ENCODE measurements around the gene LMX1A. TPM values are rescaled to one million over a fixed set of nuclear protein-coding genes. Genes with fewer than 3 reads are reported as not detected.

The LMX1A gene
- total and polyA plus RNA-seq, 2 donors (not counting 1 experiment from before 2014, with no cell fraction given): not detected

GRCh38 chr1:165224504-165224903 lies 132.0 kb downstream of the LMX1A start:
- WGBS (ENCODE audit: insufficient coverage): no CpG with 5 or more reads among the region's 2 CpGs
- intact Hi-C loops (cut with micrococcal nuclease): no loop called here

GRCh38 chr1:165222580-165222979 lies 133.9 kb downstream of the LMX1A start:
- no peaks in the 10 kb centered on the region for H4K20me1 ChIP-seq (ENCODE audit: control insufficient read depth, insufficient read depth, low read length, poor library complexity, severe bottlenecking)
- POLR2A ChIA-PET: no interaction called here
- CTCF ChIA-PET: no interaction called here
- peaks cover 0 to 3% (median 0%) of the 10 kb centered on the region in 3 donors for H3K9me3 ChIP-seq (ENCODE audit: control extremely low read depth in 1 of 3, control insufficient read depth in 2 of 3, insufficient read depth in 1 of 3, low read length in 2 of 3)
- H3K4me2 ChIP-seq (replicated peaks; ENCODE audit: low read depth, low read length, poor library complexity, severe bottlenecking): no peak overlapping the region
- ATAC-seq (ENCODE audit: low read depth): no peak
- no peak overlapping the region for H2AFZ ChIP-seq (ENCODE audit: insufficient read depth, low read depth, low read length, poor library complexity, severe bottlenecking)
- no peak overlapping the region for H3K4me3 Mint-ChIP-seq
- H3K79me2 ChIP-seq (ENCODE audit: control insufficient read depth, insufficient read depth, low read length): no peaks in the 10 kb centered on the region
- H3K27ac ChIP-seq (ENCODE audit: low read length in 2 of 2): no peak overlapping the region
- no peaks in the 10 kb centered on the region for H3K4me1 ChIP-seq (ENCODE audit: control insufficient read depth in 2 of 2, insufficient read depth in 2 of 2, low read length in 2 of 2)
- H3K27ac Mint-ChIP-seq: no peak overlapping the region
- H3K9me3 Mint-ChIP-seq (ENCODE audit: insufficient read depth): no peaks in the 10 kb centered on the region
- DNase-seq: no peak
- H3K4me1 Mint-ChIP-seq: no peaks in the 10 kb centered on the region
- peaks cover 25% of the 10 kb centered on the region for H3K27me3 Mint-ChIP-seq
- H3K9ac ChIP-seq (ENCODE audit: low read length): no peak overlapping the region
- WGBS (ENCODE audit: insufficient coverage): 75% methylated on average over 2 of the region's 5 CpGs
- no peak overlapping the region for H3K4me3 ChIP-seq (ENCODE audit: control extremely low read depth in 1 of 5, extremely low read depth in 1 of 5, insufficient read depth in 1 of 5, low read depth in 2 of 5, low read length in 4 of 5)
- peaks cover 0 to 3% (median 0%) of the 10 kb centered on the region in 4 experiments for H3K27me3 ChIP-seq (replicated peaks in 1 of 4; ENCODE audit: control extremely low read depth in 1 of 4, control insufficient read depth in 3 of 4, insufficient read depth in 4 of 4, low read length in 3 of 4)
- intact Hi-C loops (cut with micrococcal nuclease): no loop called here
- TF ChIP-seq, protein P1, sequence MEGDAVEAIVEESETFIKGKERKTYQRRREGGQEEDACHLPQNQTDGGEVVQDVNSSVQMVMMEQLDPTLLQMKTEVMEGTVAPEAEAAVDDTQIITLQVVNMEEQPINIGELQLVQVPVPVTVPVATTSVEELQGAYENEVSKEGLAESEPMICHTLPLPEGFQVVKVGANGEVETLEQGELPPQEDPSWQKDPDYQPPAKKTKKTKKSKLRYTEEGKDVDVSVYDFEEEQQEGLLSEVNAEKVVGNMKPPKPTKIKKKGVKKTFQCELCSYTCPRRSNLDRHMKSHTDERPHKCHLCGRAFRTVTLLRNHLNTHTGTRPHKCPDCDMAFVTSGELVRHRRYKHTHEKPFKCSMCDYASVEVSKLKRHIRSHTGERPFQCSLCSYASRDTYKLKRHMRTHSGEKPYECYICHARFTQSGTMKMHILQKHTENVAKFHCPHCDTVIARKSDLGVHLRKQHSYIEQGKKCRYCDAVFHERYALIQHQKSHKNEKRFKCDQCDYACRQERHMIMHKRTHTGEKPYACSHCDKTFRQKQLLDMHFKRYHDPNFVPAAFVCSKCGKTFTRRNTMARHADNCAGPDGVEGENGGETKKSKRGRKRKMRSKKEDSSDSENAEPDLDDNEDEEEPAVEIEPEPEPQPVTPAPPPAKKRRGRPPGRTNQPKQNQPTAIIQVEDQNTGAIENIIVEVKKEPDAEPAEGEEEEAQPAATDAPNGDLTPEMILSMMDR (IDR thresholded peaks at IDR 0.05): no peak
- TF ChIP-seq EZH2 (IDR thresholded peaks at IDR 0.05; ENCODE audit: borderline replicate concordance, insufficient read depth, low read depth, low read length, poor library complexity, severe bottlenecking): no peak
- no peaks in the 10 kb centered on the region for H3K36me3 ChIP-seq (replicated peaks in 1 of 2; ENCODE audit: control extremely low read depth in 1 of 2, control insufficient read depth in 1 of 2, extremely low read depth in 1 of 2, insufficient read depth in 2 of 2, low read length in 1 of 2)

More at GRCh38 chr1:165224504-165224903, 132.0 kb downstream of the LMX1A start:
- Histone ChIP-seq H3K79me2 (ENCODE audit: control insufficient read depth, insufficient read depth, low read length) (no peaks in the 10 kb centered on the region), H3K27me3 (replicated peaks in 1 of 4; ENCODE audit: control extremely low read depth in 1 of 4, control insufficient read depth in 3 of 4, insufficient read depth in 4 of 4, low read length in 3 of 4) (no peaks in the 10 kb centered on the region), H3K4me3 (ENCODE audit: control extremely low read depth in 1 of 5, extremely low read depth in 1 of 5, insufficient read depth in 1 of 5, low read depth in 2 of 5, low read length in 4 of 5) (no peak overlapping the region), H4K20me1 (ENCODE audit: control insufficient read depth, insufficient read depth, low read length, poor library complexity, severe bottlenecking) (no peaks in the 10 kb centered on the region), H3K9ac (ENCODE audit: low read length) (no peak overlapping the region), H3K4me2 (replicated peaks; ENCODE audit: low read depth, low read length, poor library complexity, severe bottlenecking) (no peak overlapping the region), H3K27ac (ENCODE audit: low read length in 2 of 2) (no peak overlapping the region), H3K36me3 (replicated peaks in 1 of 2; ENCODE audit: control extremely low read depth in 1 of 2, control insufficient read depth in 1 of 2, extremely low read depth in 1 of 2, insufficient read depth in 2 of 2, low read length in 1 of 2) (no peaks in the 10 kb centered on the region), H2AFZ (ENCODE audit: insufficient read depth, low read depth, low read length, poor library complexity, severe bottlenecking) (no peak overlapping the region), H3K4me1 (ENCODE audit: control insufficient read depth in 2 of 2, insufficient read depth in 2 of 2, low read length in 2 of 2) (no peaks in the 10 kb centered on the region), H3K9me3 (ENCODE audit: control extremely low read depth in 1 of 3, control insufficient read depth in 2 of 3, insufficient read depth in 1 of 3, low read length in 2 of 3) (peaks cover 0 to 3% (median 0%) of the 10 kb centered on the region in 3 donors)
- Mint-ChIP-seq H3K27me3 (peaks cover 10% of the 10 kb centered on the region), H3K4me1 (no peaks in the 10 kb centered on the region), H3K4me3 (no peak overlapping the region), H3K27ac (no peak overlapping the region), H3K9me3 (ENCODE audit: insufficient read depth) (no peaks in the 10 kb centered on the region)
- DNase-seq (no peak), ATAC-seq (ENCODE audit: low read depth) (no peak)
- TF ChIP-seq, protein P1 (IDR thresholded peaks at IDR 0.05): no peak
- TF ChIP-seq EZH2 (IDR thresholded peaks at IDR 0.05; ENCODE audit: borderline replicate concordance, insufficient read depth, low read depth, low read length, poor library complexity, severe bottlenecking): no peak
- ChIA-PET CTCF (no interaction called here), POLR2A (no interaction called here)

Measured in B cell (primary cell).